Fibroblast of skin of back (primary cell): ENCODE data around the gene MCTP1. TPM values are rescaled to one million over a fixed set of nuclear protein-coding genes. Genes with fewer than 3 reads are reported as not detected.

Experiments
- DNase-seq: peaks from one replicate; pipeline ENCODE4 v3.0.0-alpha.2; 2013
- polyA plus RNA-seq, 2 experiments: library from polyadenylated mRNA; unstranded; fragments of 120-200 nt; gene quantifications; one replicate each; pipeline ENCODE4 v1.2.1, GENCODE V29; 2013; ENCODE audit not compliant: insufficient read length in 2 of 2

Gene MCTP1
- polyA plus RNA-seq (2013, experiment 1 of 2; ENCODE audit: insufficient read length) = 0.19 TPM
- polyA plus RNA-seq (2013, experiment 2 of 2; ENCODE audit: insufficient read length) = 0.17 TPM

GRCh38 chr5:95284572-95285408, at the start of gene MCTP1:
TSS of gene MCTP1 (minus strand) at chr5:95285094.
- no peak for DNase-seq

- no peak for DNase-seq
Measured at GRCh38 chr5:95332158-95332557, 47.3 kb upstream of the MCTP1 start.

- no peak for DNase-seq
Measured at GRCh38 chr5:95331358-95331757, 46.5 kb upstream of the MCTP1 start.

- DNase-seq = no peak
Measured at GRCh38 chr5:95327211-95327610, 42.3 kb upstream of the MCTP1 start.

GRCh38 chr5:95317687-95318086, 32.8 kb upstream of the MCTP1 start:
- DNase-seq = no peak

GRCh38 chr5:95317085-95317484, 32.2 kb upstream of the MCTP1 start:
- no peak for DNase-seq

GRCh38 chr5:95304711-95305110, 19.8 kb upstream of the MCTP1 start:
- no peak for DNase-seq

- no peak for DNase-seq
Measured at GRCh38 chr5:95298651-95299050, 13.8 kb upstream of the MCTP1 start.

- no peak for DNase-seq
Measured at GRCh38 chr5:95296291-95296690, 11.4 kb upstream of the MCTP1 start.

GRCh38 chr5:95285409-95285755, 488 bp upstream of the MCTP1 start:
- DNase-seq = no peak

- no peak for DNase-seq
Measured at GRCh38 chr5:95283761-95284571, 928 bp downstream of the MCTP1 start.

GRCh38 chr5:95283022-95283615, 1.8 kb downstream of the MCTP1 start:
- no peak for DNase-seq

- DNase-seq = peak; percentile 56
Measured at GRCh38 chr5:95281226-95281625, 3.7 kb downstream of the MCTP1 start.

- DNase-seq = no peak
Measured at GRCh38 chr5:95280401-95281095, 4.3 kb downstream of the MCTP1 start.

GRCh38 chr5:95274011-95274410, 10.9 kb downstream of the MCTP1 start:
- no peak for DNase-seq

- DNase-seq = no peak
Measured at GRCh38 chr5:95272316-95272929, 12.5 kb downstream of the MCTP1 start.

GRCh38 chr5:95262933-95263660, 21.8 kb downstream of the MCTP1 start:
- no peak for DNase-seq

GRCh38 chr5:95261437-95262175, 23.3 kb downstream of the MCTP1 start:
- DNase-seq = peak; percentile 54

GRCh38 chr5:95256991-95257390, 27.9 kb downstream of the MCTP1 start:
- DNase-seq = no peak

- DNase-seq = no peak
Measured at GRCh38 chr5:95256446-95256845, 28.4 kb downstream of the MCTP1 start.

- no peak for DNase-seq
Measured at GRCh38 chr5:95252801-95253200, 32.1 kb downstream of the MCTP1 start.
